NT2/D1 (cell line): Measurements from ENCODE around the gene ZNF169.

Source experiments
- SUZ12 ChIP-seq: IDR thresholded peaks from 2 replicates; pipeline ENCODE4 v1.6.1; 2011; ENCODE audit not compliant: insufficient read length, insufficient read depth; ENCODE audit errors: extremely low read depth
- YY1 ChIP-seq: IDR thresholded peaks from 2 replicates; pipeline ENCODE4 v1.6.1; 2011; ENCODE audit not compliant: insufficient read length, insufficient read depth
- ZNF274 ChIP-seq: IDR thresholded peaks from 2 replicates; pipeline ENCODE4 v1.6.1; 2011; ENCODE audit warnings: mild to moderate bottlenecking, low read depth, low read length

GRCh38 chr9:94301583-94301982 is 42.5 kb downstream of the ZNF169 start:
- TF ChIP-seq ZNF274 (no peak), YY1 (no peak), SUZ12 (no peak)
